Measurements from ENCODE around the gene YARS1. TPM values are rescaled to one million over a fixed set of nuclear protein-coding genes. Genes with fewer than 3 reads are reported as not detected.

The YARS1 gene
- total and polyA plus RNA-seq, 2 of the 13 experiments (the other 11 are each of a cell fraction or from before 2014, with no cell fraction given): 50.1 to 113 TPM

GRCh38 chr1:32759521-32759981, 57.6 kb downstream of the YARS1 start (continued):
- TF ChIP-seq ARID4A (CRISPR knock-in tag; IDR thresholded peaks at IDR 0.05; ENCODE audit: borderline replicate concordance) (peak; percentile 14; the same call in 1 of the 2 replicates), ZNF17 (CRISPR knock-in tag; IDR thresholded peaks at IDR 0.05) (no peak)

- Histone ChIP-seq H3K4me2 (ENCODE audit: low read depth, low read length) (peak overlapping the region; percentile 77), H4K20me1 (ENCODE audit: insufficient read depth, low read length) (no peaks in the 10 kb centered on the region), H3K27ac (ENCODE audit: extremely low read length, insufficient read depth, low read length) (peak overlapping the region; percentile 92), H3K9ac (ENCODE audit: insufficient read depth, low read depth, low read length) (peak overlapping the region; percentile 74), H3K4me1 (ENCODE audit: insufficient read depth, low read length) (peaks cover 64% of the 10 kb centered on the region), H3K27me3 (ENCODE audit: control insufficient read depth in 1 of 2, insufficient read depth in 2 of 2, low read length in 2 of 2) (no peaks in the 10 kb centered on the region), H3K79me2 (ENCODE audit: insufficient read depth, low read length) (peaks cover 42% of the 10 kb centered on the region), H2AFZ (ENCODE audit: low read length) (no peak overlapping the region), H3K9me3 (ENCODE audit: low read length) (no peaks in the 10 kb centered on the region), H3K4me3 (replicated peaks in 1 of 3; ENCODE audit: insufficient read depth in 1 of 3, low read depth in 2 of 3, low read length in 3 of 3) (peak overlapping the region; percentile 26 to 57 (median 48)), H3K36me3 (replicated peaks in 1 of 2; ENCODE audit: control insufficient read depth in 1 of 2, insufficient read depth in 2 of 2, low read length in 2 of 2) (peaks cover 0 to 3% of the 10 kb centered on the region in 2 experiments; a peak in 1 of 5 replicates)
- no TSS peak for BruUV-seq (replicated peaks)
- POLR2A ChIA-PET: interaction anchor here (0.9 to 2.2 kb wide), 11 partner anchors 13 to 365 kb away, joined by 3 to 13 read pairs (median 7); partner anchors contain the start of gene BSDC1
- DNase-seq (ENCODE audit: low spot score): no peak
- peak; percentile 8; the same call in 1 of the 2 replicates for TF ChIP-seq NR2F6 (IDR thresholded peaks at IDR 0.05)
- no peak; the same call in 1 of the 2 replicates for TF ChIP-seq NR2F6 (CRISPR knock-in tag; IDR thresholded peaks at IDR 0.05)
- 0 out of 2 replicates have a peak, but pooled peaks have one; percentile 17 for TF ChIP-seq ADNP (CRISPR knock-in tag; IDR thresholded peaks at IDR 0.05)
- TF ChIP-seq NR2F1 (CRISPR knock-in tag; IDR thresholded peaks at IDR 0.05): peak in 1 of 2 experiments; percentile 22; a peak in 1 of 4 replicates
- peak; percentile 73 for TF ChIP-seq ZMYM3 (CRISPR knock-in tag; IDR thresholded peaks at IDR 0.05)
- TF ChIP-seq ZNF782 (CRISPR knock-in tag; IDR thresholded peaks at IDR 0.05; ENCODE audit: borderline replicate concordance): no peak
- TF ChIP-seq ZNF629 (CRISPR knock-in tag; conservative IDR thresholded peaks at IDR 0.05): peak; percentile 94
- TF ChIP-seq HOXA5 (CRISPR knock-in tag; IDR thresholded peaks at IDR 0.05): 0 out of 2 replicates have a peak, but pooled peaks have one; percentile 10
- no peak for TF ChIP-seq E2F2 (CRISPR knock-in tag; IDR thresholded peaks at IDR 0.05; ENCODE audit: borderline replicate concordance)
- 90% methylated on average over 1 of the region's 1 CpG for WGBS (ENCODE audit: low lambda C conversion rate)
- in situ Hi-C loops (cut with HindIII; ENCODE audit: extremely low pct_ligation_motif_present, low pct_unique_long_range_greater_than_20kb) (no loop called here), intact Hi-C loops (cut with micrococcal nuclease; ENCODE audit: unreplicated experiment) (no loop called here)
- CTCF ChIA-PET (ENCODE audit: low intra/inter-chr PET ratio, low total read pairs): interaction anchor here (2.0 kb wide), 1 partner anchor 47 kb away, joined by 5 read pairs; no protein-coding TSS in a partner anchor
- FAIRE-seq: no peak
- no peak for ATAC-seq
Observed at GRCh38 chr1:32758795-32759430, 58.2 kb downstream of the YARS1 start.

Measured in HepG2 (cell line).